DMS 273 treated with DMSO at 0.1 percent for 48 hours (cell line): ENCODE data around the gene ZCCHC24.

Experiments
- DNase-seq: peaks from one replicate; lab custom pipeline; 2025; lab: John Stamatoyannopoulos, UW

The ZCCHC24 gene

GRCh38 chr10:79360499-79361342 lies 84.7 kb downstream of the ZCCHC24 start:
- DNase-seq: no peak

GRCh38 chr10:79359816-79360498 lies 85.5 kb downstream of the ZCCHC24 start:
- DNase-seq: no peak

DNA sequence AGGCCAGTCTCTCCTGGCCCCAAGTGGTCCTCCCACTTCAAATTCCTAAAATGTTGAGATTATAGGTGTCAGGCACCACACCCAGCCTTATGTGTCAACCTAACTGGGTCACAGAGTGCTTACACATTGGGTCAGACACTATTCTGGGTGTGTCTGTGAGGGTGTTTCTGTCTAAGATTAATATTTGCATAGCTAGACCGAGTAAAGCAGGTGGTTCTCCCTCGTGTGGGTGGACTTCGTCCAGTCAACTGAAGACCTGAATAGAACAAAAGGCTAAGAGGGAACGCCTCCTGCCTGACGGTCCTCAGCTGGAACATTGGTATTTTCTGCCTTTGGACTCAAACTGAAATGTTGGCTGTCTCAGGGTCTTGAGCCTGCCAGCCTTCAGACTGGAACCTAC lies 86.6 kb downstream of the ZCCHC24 start:
- DNase-seq: no peak

- no peak for DNase-seq
These were observed 88.2 kb downstream of the ZCCHC24 start for GRCh38 chr10:79357180-79357579.

- no peak for DNase-seq
These were observed 89.3 kb downstream of the ZCCHC24 start for GRCh38 chr10:79356104-79356503.

GRCh38 chr10:79355420-79356017 lies 89.9 kb downstream of the ZCCHC24 start:
- DNase-seq: no peak

DNA sequence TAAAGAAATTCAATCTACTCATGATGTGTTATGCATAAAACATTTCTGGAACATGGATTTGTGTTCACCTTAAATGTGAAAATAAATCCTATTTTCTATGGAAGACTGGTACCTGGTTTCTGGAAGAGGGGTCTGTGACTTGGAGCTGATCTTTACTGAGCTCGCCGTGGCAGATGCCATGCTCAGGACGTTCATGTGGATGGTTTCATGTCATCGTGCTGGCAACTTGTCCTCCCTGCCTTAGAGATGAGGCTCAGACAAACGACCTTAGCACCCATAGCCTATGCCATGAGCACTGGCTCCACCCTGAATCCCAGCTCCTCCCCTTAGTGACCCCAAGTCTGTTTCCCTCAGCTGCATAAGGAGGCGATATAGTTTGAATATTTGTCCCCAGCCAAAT lies 90.8 kb downstream of the ZCCHC24 start:
- DNase-seq: no peak

DNA sequence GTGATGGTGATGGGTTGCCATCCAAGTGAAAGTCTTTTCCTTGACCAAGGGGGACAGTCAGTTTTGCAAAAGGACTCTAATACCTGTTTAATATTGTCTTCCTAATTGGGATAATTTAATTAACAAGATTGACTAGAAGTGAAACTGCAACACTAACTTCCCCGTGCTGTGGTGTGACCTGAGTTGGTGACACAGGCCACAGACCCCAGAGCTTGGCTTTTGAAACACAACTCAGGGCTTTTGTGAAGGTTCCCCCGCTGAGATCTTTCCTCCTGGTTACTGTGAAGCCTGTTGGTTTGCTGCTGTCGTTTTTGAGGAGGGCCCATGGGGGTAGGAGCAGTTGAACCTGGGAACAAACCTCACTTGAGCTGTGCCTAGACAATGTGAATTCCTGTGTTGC lies 91.3 kb downstream of the ZCCHC24 start:
- DNase-seq: no peak

DNA sequence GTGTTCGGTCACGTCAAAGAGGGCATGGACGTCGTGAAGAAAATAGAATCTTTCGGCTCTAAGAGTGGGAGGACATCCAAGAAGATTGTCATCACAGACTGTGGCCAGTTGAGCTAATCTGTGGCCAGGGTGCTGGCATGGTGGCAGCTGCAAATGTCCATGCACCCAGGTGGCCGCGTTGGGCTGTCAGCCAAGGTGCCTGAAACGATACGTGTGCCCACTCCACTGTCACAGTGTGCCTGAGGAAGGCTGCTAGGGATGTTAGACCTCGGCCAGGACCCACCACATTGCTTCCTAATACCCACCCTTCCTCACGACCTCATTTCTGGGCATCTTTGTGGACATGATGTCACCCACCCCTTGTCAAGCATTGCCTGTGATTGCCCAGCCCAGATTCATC lies 91.7 kb downstream of the ZCCHC24 start:
- DNase-seq: no peak

- DNase-seq: no peak
These were observed 92.4 kb downstream of the ZCCHC24 start for GRCh38 chr10:79353000-79353406.

- DNase-seq: no peak
These were observed 93.2 kb downstream of the ZCCHC24 start for GRCh38 chr10:79352035-79352877.

DNA sequence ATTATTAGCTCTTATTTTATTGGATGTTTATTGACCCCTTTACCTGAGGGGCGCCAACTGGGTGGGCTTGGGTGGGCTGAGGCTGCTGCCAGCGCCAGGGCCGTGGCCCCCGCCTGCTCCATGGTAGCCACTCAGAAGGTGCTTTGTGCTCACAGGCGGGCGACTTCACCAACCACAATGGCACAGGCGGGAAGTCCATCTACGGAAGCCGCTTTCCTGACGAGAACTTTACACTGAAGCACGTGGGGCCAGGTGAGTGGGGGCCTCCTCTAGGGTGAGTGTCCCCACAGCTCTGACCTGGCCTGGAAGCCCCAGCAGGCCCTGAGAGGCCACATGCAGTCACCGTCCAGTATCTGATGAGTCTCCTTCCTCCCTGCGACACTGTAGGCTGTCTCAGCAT lies 94.1 kb downstream of the ZCCHC24 start:
- DNase-seq: no peak

DNA sequence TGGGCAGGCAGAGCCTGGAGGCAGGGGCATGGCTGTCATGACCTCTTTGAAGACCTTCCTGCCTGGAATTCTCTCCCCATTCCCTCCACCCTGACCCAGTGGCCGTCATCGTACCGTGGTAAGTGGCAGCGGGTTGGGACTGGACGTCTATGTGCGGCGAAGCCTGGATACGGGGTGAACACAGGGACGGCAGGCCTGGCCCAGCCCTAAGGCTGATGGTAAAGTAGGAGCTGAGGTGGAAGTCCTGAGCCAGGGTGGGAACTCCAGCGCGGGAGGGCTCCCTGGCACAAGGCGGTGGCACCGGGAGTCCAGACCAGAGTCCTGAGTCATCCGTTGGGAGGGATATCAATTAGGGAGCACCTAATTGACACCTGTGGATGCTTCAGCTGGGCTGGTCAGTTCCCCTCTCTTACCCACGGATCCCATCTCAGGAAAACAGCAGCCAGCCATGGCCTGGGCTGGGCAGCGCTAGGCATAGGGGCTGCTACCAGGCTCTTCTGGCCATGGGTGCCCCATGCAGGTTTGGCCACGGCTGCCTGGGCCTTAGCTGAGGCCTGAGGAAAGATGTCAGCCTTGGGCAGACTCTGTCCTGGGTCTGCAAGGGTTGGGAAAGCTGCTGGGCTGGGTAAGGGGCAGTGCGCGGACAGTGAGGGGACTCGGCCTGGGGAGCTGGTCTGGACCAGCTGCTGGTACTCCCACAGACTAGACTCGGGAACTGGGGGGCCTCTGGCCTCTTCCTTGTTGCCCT lies 94.8 kb downstream of the ZCCHC24 start:
- DNase-seq: no peak

- no peak for DNase-seq
These were observed 95.5 kb downstream of the ZCCHC24 start for GRCh38 chr10:79349766-79350406.

- no peak for DNase-seq
These were observed 96.3 kb downstream of the ZCCHC24 start for GRCh38 chr10:79349072-79349491.

DNA sequence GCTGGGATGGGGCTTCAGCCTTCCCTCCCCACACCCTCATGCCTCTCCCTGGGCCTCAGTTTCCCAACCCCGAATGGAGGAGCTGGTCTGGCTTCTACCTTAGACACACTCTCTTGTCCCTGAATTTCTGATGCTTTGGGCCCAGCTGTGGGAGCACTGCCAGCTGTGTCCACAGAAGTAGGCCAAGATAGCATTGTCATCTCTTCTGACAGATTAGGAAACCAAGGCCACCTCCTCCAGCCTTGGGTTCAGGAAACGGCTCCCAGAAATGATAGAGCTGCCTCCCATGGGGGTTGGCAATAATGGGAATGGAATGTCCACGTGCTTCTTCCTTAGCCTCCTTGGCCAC lies 96.8 kb downstream of the ZCCHC24 start:
- DNase-seq: no peak

DNA sequence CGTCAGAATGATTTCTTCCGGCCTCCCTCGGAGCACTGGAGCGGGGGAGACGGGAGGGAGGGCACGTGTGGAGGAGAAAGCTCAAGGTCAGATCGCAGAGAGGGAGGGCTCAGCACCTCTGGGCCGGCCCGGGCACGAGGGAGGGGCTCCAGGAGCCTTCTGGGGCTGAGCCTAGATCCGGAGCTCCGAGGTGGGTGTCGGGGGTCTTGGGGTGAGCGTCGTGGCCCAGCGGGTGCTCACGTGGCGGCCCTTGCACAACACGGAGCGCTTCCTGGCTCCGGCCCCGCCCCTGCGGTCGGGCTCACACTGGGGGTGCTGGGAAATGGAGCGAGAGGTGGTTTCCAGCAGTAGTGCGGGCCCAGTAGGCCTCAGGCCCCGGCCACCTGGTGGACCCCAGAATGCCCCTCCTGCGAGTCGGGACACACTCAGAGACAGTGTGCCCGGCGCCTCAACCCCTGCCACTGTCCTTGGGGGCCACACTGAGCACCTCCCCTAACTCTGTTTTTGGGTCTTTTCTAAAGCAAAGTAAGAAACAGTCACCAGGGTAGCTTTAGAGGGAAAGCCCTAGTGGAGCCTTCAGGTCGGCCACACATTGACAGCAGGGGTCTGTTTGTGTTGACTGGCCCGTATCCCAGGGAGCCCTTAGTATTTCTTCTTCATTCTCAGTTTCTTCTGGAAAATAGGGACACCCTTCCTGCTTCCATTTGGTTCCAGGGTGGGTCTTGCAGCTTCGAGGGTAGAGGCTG lies 97.4 kb downstream of the ZCCHC24 start:
- no peak for DNase-seq

GRCh38 chr10:79347226-79347893 lies 98.1 kb downstream of the ZCCHC24 start, which contains the start of gene PPIF:
Gene PPIF (plus strand): TSS chr10:79347469. CDS start chr10:79347549, 80 bp downstream.
- peak; percentile 39 for DNase-seq

DNA sequence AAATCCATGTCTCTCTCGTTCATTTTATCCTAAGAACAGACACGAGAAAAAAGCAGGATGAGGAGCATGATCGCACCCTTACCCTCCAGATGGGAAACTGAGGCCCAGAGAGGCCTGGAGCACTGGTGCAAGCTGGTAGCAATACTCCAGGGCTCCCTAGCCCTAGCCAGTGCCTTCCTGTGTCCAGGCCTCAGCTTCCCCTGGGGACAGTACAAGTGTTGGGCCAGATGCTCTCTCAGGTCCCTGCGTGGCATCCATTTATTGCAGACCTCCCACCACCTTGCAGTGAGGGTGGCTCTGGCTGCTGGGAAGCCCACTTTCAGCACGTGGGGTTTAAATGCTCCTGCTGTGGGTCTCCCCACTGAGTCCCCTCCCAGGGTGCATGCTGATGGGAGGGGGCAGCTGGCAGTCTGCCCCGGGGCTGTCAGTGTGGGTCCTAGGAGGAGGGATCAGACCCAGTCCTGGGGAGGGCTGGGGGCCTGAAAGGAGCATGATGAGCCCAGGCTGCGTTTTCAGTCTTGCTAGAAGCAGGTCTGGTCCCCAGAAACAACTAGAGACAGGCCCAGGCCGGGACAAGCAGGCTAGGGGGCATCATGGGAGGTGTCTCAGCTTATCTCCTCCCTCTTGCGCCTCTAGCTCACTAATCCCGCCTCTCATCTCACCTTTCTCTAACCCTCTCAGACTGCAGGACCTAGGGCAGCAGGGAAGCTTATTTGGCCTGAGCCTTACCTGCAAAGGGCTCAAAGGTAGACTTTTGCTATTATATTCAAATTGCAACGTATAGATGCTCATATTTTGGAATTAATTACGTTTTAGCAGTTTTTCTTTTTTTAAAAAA lies 98.8 kb downstream of the ZCCHC24 start:
- no peak for DNase-seq
